NCI-H226 (cell line): ENCODE results near the gene TBC1D2B.
A peak's percentile ranks its signal among the peaks of the same experiment; 100 is the strongest.

Experiments used
- DNase-seq: peaks from one replicate; pipeline ENCODE4 v3.0.0-alpha.2; 2015

The TBC1D2B gene

GRCh38 chr15:78077053-78077870, at the start of gene TBC1D2B:
TBC1D2B (minus strand) TSS chr15:78077711; CDS start chr15:78077652, 59 bp downstream.
- DNase-seq = peak; percentile 63

GRCh38 chr15:78125267-78125666, 47.8 kb upstream of the TBC1D2B start:
- DNase-seq = no peak

- DNase-seq = no peak
Observed at GRCh38 chr15:78120523-78120922, 43.0 kb upstream of the TBC1D2B start.

- DNase-seq = no peak
Observed at GRCh38 chr15:78112551-78112950, 35.0 kb upstream of the TBC1D2B start.

- DNase-seq = no peak
Observed at GRCh38 chr15:78111788-78112187, 34.3 kb upstream of the TBC1D2B start.

- DNase-seq = no peak
Observed at GRCh38 chr15:78110916-78111475, 33.5 kb upstream of the TBC1D2B start.

GRCh38 chr15:78110096-78110495, 32.6 kb upstream of the TBC1D2B start:
- DNase-seq = no peak

GRCh38 chr15:78109156-78109555, 31.6 kb upstream of the TBC1D2B start:
- DNase-seq = no peak

GRCh38 chr15:78108300-78109084, 31.0 kb upstream of the TBC1D2B start:
- DNase-seq = peak; percentile 81

GRCh38 chr15:78107471-78107870, 30.0 kb upstream of the TBC1D2B start:
- DNase-seq = no peak

GRCh38 chr15:78105476-78106241, 28.1 kb upstream of the TBC1D2B start:
- DNase-seq = no peak

- DNase-seq = no peak
Observed at GRCh38 chr15:78104566-78105475, 27.3 kb upstream of the TBC1D2B start.

GRCh38 chr15:78104119-78104479, 26.6 kb upstream of the TBC1D2B start:
- no peak for DNase-seq

GRCh38 chr15:78103406-78104118, 26.1 kb upstream of the TBC1D2B start:
- no peak for DNase-seq

GRCh38 chr15:78102741-78103140, 25.2 kb upstream of the TBC1D2B start:
- no peak for DNase-seq

GRCh38 chr15:78102211-78102610, 24.7 kb upstream of the TBC1D2B start:
- DNase-seq = no peak

- no peak for DNase-seq
Observed at GRCh38 chr15:78101423-78102105, 24.1 kb upstream of the TBC1D2B start.

GRCh38 chr15:78100886-78101285, 23.4 kb upstream of the TBC1D2B start:
- no peak for DNase-seq

- no peak for DNase-seq
Observed at GRCh38 chr15:78098131-78098755, 20.7 kb upstream of the TBC1D2B start.

GRCh38 chr15:78097667-78098066, 20.2 kb upstream of the TBC1D2B start:
- no peak for DNase-seq
